ENCODE measurements around the gene HSD3B7. TPM values are rescaled to one million over a fixed set of nuclear protein-coding genes. Genes with fewer than 3 reads are reported as not detected.
"Not testable (repeated sequence)": the region's sequence is repeated elsewhere in the genome, so short reads cannot be mapped to it uniquely, and the experiment has no call there.

HSD3B7 gene
- total RNA-seq = 1 to 10 TPM; 2.4 to 4.7 TPM

GRCh38 chr16:30984669-30985400, at the start of gene HSD3B7:
HSD3B7 (plus strand) TSS chr16:30985207; CDS start chr16:30985659, 452 bp downstream.
- Mint-ChIP-seq H3K27ac (no peak within 1 kb of the TSS), H3K4me3 (peak within 1 kb of the TSS in 1 of 2 donors; percentile 29), H3K9me3 (no peaks in the 10 kb centered on the region), H3K4me1 (ENCODE audit: low read depth) (peaks cover 5% of the 10 kb centered on the region), H3K36me3 (ENCODE audit: insufficient read depth in 2 of 2) (peaks cover 0 to 7% of the 10 kb centered on the region in 2 donors), H3K27me3 (ENCODE audit: low read depth) (no peaks in the 10 kb centered on the region)
- DNase-seq (peak; percentile 84 to 90), ATAC-seq (replicated peaks in 1 of 2) (peak; percentile 79 to 83)

GRCh38 chr16:30937692-30938091, 47.3 kb upstream of the HSD3B7 start:
- ATAC-seq (replicated peaks in 1 of 2) (no peak), DNase-seq (no peak)
- Mint-ChIP-seq H3K36me3 (ENCODE audit: insufficient read depth in 2 of 2) (peaks cover 0 to 2% of the 10 kb centered on the region in 2 donors), H3K27me3 (ENCODE audit: low read depth) (no peaks in the 10 kb centered on the region), H3K4me3 (no peak overlapping the region), H3K4me1 (ENCODE audit: low read depth) (peaks cover 29% of the 10 kb centered on the region), H3K9me3 (no peaks in the 10 kb centered on the region), H3K27ac (peak overlapping the region; percentile 38)

DNA sequence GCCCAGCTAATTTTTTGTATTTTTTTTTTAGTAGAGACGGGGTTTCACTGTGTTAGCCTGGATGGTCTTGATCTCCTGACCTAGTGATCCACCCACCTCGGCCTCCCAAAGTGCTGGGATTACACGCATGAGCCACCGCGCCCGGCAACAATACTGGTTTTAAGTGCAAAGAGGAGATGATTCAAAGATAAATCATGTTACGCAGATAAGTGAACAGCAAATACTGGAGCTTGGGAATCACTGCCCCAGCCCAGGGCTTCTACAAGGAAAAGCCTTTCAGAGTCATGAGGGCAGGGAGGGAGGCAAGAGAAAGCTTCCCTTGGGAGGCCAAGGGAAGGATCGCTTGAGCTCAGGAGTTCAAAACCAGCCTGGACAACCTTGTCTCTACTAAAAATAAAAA, 45.4 kb upstream of the HSD3B7 start:
- H3K27me3 Mint-ChIP-seq (ENCODE audit: low read depth); DNase-seq; H3K9me3 Mint-ChIP-seq; H3K27ac Mint-ChIP-seq; ATAC-seq (replicated peaks in 1 of 2); H3K4me3 Mint-ChIP-seq; H3K36me3 Mint-ChIP-seq (ENCODE audit: insufficient read depth in 2 of 2): not testable (repeated sequence)
- H3K4me1 Mint-ChIP-seq (ENCODE audit: low read depth) = peaks cover 30% of the 10 kb centered on the region

DNA sequence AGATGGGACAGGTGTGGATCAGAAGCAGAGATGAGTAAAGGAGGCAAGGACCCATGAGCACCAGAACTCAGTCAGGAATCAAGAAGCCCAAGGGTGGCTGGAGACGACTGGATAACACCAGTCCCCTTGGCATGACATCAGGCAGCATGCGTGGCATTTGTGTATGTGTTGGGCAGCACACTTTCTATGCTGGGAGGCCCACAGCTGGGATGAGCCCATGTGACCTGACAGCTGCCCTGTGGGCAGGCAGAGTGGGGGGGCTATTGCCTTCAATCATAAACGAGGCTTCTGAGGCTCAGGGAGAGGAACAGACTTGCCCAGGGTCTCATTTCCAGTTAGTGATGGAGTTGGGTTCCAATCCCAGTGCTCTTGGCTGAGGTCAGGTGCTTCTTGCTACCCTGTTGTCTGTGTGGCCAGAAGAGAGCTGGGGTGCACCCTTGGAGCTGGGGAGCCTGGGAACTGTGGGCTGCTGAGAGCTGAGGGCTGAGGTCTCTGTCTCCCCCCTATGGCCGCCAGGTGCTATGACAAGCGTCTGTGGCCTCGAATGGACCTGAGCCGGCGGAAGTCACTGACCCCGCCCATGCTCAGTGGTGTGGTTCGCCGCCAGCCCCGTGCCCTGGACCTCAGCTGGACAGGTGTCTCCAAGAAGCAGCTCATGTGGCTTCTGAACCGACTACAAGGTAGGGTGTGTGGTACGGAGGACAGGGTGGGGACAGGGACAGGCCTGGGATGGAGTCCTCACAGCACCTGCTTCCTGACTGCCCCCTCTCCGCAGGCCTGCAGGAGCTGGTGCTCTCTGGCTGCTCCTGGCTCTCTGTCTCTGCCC, 43.2 kb upstream of the HSD3B7 start:
- no peaks in the 10 kb centered on the region for H3K27me3 Mint-ChIP-seq (ENCODE audit: low read depth)
- DNase-seq (peak; percentile 77 to 81), ATAC-seq (replicated peaks in 1 of 2) (peak; percentile 93 to 95)
- H3K9me3 Mint-ChIP-seq = no peaks in the 10 kb centered on the region
- H3K4me1 Mint-ChIP-seq (ENCODE audit: low read depth) = peaks cover 20% of the 10 kb centered on the region
- H3K27ac Mint-ChIP-seq = peak overlapping the region; percentile 78
- H3K4me3 Mint-ChIP-seq = peak overlapping the region; percentile 36 to 69
- peaks cover 0 to 10% of the 10 kb centered on the region in 2 donors for H3K36me3 Mint-ChIP-seq (ENCODE audit: insufficient read depth in 2 of 2)

- Mint-ChIP-seq H3K36me3 (ENCODE audit: insufficient read depth in 2 of 2) (peaks cover 0 to 10% of the 10 kb centered on the region in 2 donors), H3K27ac (peak overlapping the region; percentile 70), H3K9me3 (no peaks in the 10 kb centered on the region), H3K27me3 (ENCODE audit: low read depth) (no peaks in the 10 kb centered on the region), H3K4me1 (ENCODE audit: low read depth) (peaks cover 20% of the 10 kb centered on the region), H3K4me3 (peak overlapping the region; percentile 36 to 69)
- ATAC-seq (replicated peaks in 1 of 2) = peak; percentile 42 to 51
- no peak for DNase-seq
Measured at GRCh38 chr16:30942426-30942806, 42.6 kb upstream of the HSD3B7 start.

GRCh38 chr16:30944352-30944751, 40.7 kb upstream of the HSD3B7 start:
- Mint-ChIP-seq H3K27ac (no peak overlapping the region), H3K27me3 (ENCODE audit: low read depth) (no peaks in the 10 kb centered on the region), H3K36me3 (ENCODE audit: insufficient read depth in 2 of 2) (peaks cover 0 to 10% of the 10 kb centered on the region in 2 donors), H3K4me3 (no peak overlapping the region), H3K4me1 (ENCODE audit: low read depth) (peaks cover 20% of the 10 kb centered on the region), H3K9me3 (no peaks in the 10 kb centered on the region)
- no peak for ATAC-seq (replicated peaks in 1 of 2)
- no peak for DNase-seq

GRCh38 chr16:30946671-30947540, 38.1 kb upstream of the HSD3B7 start:
- no peak overlapping the region for H3K4me3 Mint-ChIP-seq
- ATAC-seq (replicated peaks in 1 of 2) = no peak
- H3K27ac Mint-ChIP-seq = no peak overlapping the region

DNA sequence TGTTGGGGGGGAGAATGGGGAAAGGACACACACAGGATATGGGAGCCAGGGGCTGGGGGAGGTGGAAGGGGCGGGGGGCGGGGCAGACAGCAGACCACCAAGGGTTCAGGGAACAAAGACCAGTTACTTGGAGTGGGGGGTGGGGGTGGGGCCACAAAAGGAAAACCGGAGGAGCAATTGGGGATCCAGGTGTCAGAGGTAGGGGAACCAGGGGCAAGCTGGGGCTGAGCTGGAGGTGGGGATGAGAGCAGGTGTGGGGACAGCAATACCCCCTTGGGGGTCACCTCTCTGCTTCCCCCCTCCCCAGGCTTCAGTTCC, 37.5 kb upstream of the HSD3B7 start:
- no peak for ATAC-seq (replicated peaks in 1 of 2)
- no peak overlapping the region for H3K27ac Mint-ChIP-seq
- H3K27me3 Mint-ChIP-seq (ENCODE audit: low read depth) = no peaks in the 10 kb centered on the region
- DNase-seq = no peak
- no peaks in the 10 kb centered on the region for H3K9me3 Mint-ChIP-seq
- H3K4me1 Mint-ChIP-seq (ENCODE audit: low read depth) = peaks cover 20% of the 10 kb centered on the region
- H3K4me3 Mint-ChIP-seq = no peak overlapping the region
- peaks cover 0 to 8% of the 10 kb centered on the region in 2 donors for H3K36me3 Mint-ChIP-seq (ENCODE audit: insufficient read depth in 2 of 2)

More at GRCh38 chr16:30946671-30947540, 38.1 kb upstream of the HSD3B7 start:
- no peaks in the 10 kb centered on the region for H3K27me3 Mint-ChIP-seq (ENCODE audit: low read depth)
- H3K36me3 Mint-ChIP-seq (ENCODE audit: insufficient read depth in 2 of 2) = peaks cover 0 to 8% of the 10 kb centered on the region in 2 donors
- H3K4me1 Mint-ChIP-seq (ENCODE audit: low read depth) = peaks cover 26% of the 10 kb centered on the region
- no peak for DNase-seq
- H3K9me3 Mint-ChIP-seq = no peaks in the 10 kb centered on the region

DNA sequence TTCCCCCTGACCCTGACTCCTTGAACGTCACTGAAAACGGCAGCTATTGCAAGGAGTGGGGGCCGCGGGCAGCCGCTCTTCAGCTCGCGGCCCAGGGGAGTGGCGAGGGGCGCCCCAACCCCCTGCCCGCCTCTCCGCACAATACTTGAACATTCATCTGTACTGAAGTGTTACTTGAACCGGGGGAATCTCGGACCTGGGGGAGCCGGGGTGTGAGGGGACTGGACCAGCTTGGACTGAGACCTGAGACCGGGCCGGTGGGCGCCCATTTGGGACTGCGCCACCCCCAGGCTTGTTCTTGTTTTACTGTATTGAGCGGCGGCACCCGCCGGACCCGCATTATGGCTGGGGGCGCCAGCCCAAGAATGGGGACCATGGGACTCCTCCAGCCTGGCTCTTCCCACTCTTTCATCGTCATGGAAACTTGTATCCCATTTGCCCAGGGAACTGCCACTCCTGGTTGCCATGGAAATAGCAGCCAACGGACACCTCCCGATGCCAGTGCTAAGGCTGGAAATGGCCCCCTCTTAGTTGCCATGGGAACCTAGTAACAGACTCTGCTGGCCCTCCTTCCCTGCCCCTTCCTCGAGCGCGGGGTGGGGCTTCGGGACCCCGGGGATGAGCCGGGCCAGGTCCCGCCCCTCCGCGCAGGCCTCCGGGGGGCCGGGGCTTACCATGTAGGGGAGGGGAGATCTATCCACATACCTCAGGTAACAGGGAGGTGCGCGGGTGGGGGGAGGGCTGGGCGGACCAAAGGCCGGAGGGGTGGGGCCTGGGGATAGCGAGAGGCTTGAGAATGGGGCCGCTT, 36.9 kb upstream of the HSD3B7 start:
- H3K27ac Mint-ChIP-seq = no peak overlapping the region
- no peaks in the 10 kb centered on the region for H3K9me3 Mint-ChIP-seq
- peaks cover 0 to 5% of the 10 kb centered on the region in 2 donors for H3K36me3 Mint-ChIP-seq (ENCODE audit: insufficient read depth in 2 of 2)
- H3K4me3 Mint-ChIP-seq = peak overlapping the region in 1 of 2 donors; percentile 93
- ATAC-seq (replicated peaks in 1 of 2) (no peak), DNase-seq (no peak)
- no peaks in the 10 kb centered on the region for H3K27me3 Mint-ChIP-seq (ENCODE audit: low read depth)
- peaks cover 15% of the 10 kb centered on the region for H3K4me1 Mint-ChIP-seq (ENCODE audit: low read depth)

GRCh38 chr16:30948667-30949649, 36.0 kb upstream of the HSD3B7 start, which contains the start of gene ORAI3:
ORAI3 (plus strand) TSS chr16:30949068; CDS start chr16:30949290, 222 bp downstream.
- Mint-ChIP-seq H3K36me3 (ENCODE audit: insufficient read depth in 2 of 2) (peaks cover 0 to 5% of the 10 kb centered on the region in 2 donors), H3K27me3 (ENCODE audit: low read depth) (no peaks in the 10 kb centered on the region), H3K4me3 (peak within 1 kb of the TSS; percentile 93 to 96), H3K4me1 (ENCODE audit: low read depth) (peaks cover 21% of the 10 kb centered on the region), H3K9me3 (no peaks in the 10 kb centered on the region), H3K27ac (peak within 1 kb of the TSS; percentile 73)
- ATAC-seq (replicated peaks in 1 of 2) = peak; percentile 59 to 71
- peak; percentile 57 to 64 for DNase-seq

Data from activated T-cell treated with anti-CD3 and anti-CD28 coated beads, Interleukin-2, amount 50 U/mL, for 72 hours (primary cell).